NCI-H524 (cell line): ENCODE data around the gene GNGT2.

ENCODE experiments used
- DNase-seq, 2 experiments: peaks; one replicate each; lab custom pipeline; 2025; lab: John Stamatoyannopoulos, UW

Gene GNGT2

DNA sequence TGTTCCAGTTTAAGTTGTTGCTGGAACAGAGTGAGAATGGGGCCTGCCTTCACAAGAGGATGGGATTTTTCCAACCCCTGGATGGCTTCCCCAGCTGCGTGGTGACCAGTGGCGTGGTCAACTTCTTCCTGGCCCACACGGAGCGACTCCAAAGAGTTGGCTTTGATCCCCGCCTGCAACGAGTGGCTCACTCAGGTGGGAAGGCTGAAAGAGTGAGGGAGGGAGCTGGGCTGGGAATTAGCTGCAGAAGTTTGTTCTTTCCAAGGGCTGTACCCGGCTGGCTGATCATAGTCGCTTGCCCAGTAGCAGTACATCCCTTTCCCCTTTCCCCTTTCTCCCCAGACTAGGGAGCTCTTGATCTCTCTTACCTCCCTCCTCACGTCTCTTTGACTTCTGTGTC, 41.7 kb downstream of the GNGT2 start:
- DNase-seq, result no peak

- DNase-seq, result no peak
These were observed 45.2 kb downstream of the GNGT2 start for GRCh38 chr17:49165143-49165542.

DNA sequence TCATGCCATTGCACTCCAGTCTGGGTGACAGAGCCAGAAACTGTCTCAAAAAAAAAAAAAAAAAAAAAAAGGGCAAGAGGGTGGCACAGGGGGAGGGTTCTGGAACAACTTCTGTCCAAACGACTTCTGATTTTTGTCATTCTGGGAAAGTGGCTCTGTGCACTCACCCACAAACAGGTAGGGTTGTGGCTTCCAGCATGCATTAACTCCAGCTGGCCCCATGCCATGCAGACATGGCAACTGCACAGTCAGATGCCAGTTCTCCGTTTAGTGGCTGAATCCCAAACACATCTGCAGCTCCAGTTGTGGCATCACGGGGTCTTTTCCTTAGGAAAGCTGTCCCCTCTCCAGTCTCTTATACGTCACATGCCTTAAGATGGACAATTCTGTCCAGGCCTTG, 47.5 kb downstream of the GNGT2 start:
- no peak for DNase-seq

- no peak for DNase-seq
These were observed 52.6 kb downstream of the GNGT2 start for GRCh38 chr17:49157784-49158183.

- no peak for DNase-seq
These were observed 54.1 kb downstream of the GNGT2 start for GRCh38 chr17:49156256-49156655.
